ENCODE measurements around the gene TRIM4. TPM values are rescaled to one million over a fixed set of nuclear protein-coding genes. Genes with fewer than 3 reads are reported as not detected.

Gene TRIM4
- total RNA-seq, 2 donors from 2014 or later: 61.0 to 72.8 TPM

DNA sequence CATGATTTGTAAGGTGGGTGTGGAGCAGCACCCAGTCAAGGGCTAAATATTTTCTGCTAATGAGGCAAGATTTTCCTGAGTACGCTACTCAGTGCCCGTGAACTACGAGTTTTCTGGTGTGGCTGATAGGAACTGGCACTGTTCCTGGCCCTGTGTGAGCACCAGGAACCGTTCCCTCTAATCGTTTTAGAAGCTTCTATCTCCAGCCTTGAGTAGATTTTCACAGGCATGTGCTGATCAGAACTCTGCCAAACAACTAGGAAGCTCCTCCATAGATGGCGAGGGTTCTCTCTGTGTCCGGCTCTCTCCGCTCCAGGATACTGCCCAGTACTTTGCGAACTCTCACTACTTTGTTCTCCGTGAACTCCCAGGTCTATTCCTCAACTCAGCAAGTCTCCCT is 17.7 kb downstream of the TRIM4 start:
- no peaks in the 10 kb centered on the region for H3K27me3 ChIP-seq (replicated peaks; ENCODE audit: insufficient read depth)
- WGBS: 98% methylated on average over 10 of the region's 10 CpGs
- H3K4me1 ChIP-seq (replicated peaks): no peaks in the 10 kb centered on the region
- intact Hi-C loops (cut with DNase I): no loop called here
- H3K9me3 ChIP-seq: no peaks in the 10 kb centered on the region
- peaks cover 0 to 5% of the 10 kb centered on the region in 2 donors for H3K36me3 ChIP-seq
- no peak for DNase-seq (ENCODE audit: low spot score)
- TF ChIP-seq, protein P1, sequence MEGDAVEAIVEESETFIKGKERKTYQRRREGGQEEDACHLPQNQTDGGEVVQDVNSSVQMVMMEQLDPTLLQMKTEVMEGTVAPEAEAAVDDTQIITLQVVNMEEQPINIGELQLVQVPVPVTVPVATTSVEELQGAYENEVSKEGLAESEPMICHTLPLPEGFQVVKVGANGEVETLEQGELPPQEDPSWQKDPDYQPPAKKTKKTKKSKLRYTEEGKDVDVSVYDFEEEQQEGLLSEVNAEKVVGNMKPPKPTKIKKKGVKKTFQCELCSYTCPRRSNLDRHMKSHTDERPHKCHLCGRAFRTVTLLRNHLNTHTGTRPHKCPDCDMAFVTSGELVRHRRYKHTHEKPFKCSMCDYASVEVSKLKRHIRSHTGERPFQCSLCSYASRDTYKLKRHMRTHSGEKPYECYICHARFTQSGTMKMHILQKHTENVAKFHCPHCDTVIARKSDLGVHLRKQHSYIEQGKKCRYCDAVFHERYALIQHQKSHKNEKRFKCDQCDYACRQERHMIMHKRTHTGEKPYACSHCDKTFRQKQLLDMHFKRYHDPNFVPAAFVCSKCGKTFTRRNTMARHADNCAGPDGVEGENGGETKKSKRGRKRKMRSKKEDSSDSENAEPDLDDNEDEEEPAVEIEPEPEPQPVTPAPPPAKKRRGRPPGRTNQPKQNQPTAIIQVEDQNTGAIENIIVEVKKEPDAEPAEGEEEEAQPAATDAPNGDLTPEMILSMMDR (IDR thresholded peaks at IDR 0.05): no peak
- TF ChIP-seq POLR2A (IDR thresholded peaks at IDR 0.05) (no peak), POLR2AphosphoS5 (IDR thresholded peaks at IDR 0.05) (no peak)
- H3K27ac ChIP-seq: no peak overlapping the region
- H3K4me3 ChIP-seq: no peak overlapping the region

DNA sequence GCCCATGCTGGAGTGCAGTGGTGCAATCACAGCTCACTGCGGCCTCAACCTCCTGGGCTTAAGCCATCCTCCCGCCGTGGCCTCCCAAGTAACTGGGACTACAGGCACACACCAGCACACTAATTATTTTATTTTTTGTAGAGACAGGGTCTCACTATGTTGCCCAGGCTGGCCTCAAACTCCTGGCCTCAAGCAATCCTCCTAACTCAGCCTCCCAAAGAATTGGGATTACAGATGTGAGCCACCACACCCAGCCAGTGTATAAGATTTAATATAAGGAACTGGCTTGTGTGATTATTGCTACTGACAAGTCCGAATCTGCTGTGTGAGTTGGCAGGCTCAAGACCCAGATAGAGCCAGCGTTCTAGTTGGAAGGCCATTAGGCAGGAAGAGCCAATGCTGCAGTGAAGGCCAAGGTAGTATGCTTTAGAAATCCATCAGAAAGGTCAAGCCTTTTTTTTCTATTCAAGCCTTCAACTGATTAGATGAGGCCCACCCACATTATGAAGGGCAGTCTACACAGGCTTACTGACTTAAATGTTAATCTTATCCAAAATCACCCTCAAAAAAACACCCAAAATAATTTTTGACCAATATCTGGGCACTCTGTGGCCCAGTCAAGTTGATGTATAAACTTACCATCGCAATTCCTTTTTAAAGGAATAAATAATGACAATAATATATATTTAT is 19.4 kb downstream of the TRIM4 start:
- H3K36me3 ChIP-seq: peaks cover 0 to 5% of the 10 kb centered on the region in 2 donors
- H3K27me3 ChIP-seq (replicated peaks; ENCODE audit: insufficient read depth): no peaks in the 10 kb centered on the region
- H3K9me3 ChIP-seq: no peaks in the 10 kb centered on the region
- no peak for DNase-seq (ENCODE audit: low spot score)
- intact Hi-C loops (cut with DNase I): no loop called here
- H3K4me3 ChIP-seq: no peak overlapping the region
- TF ChIP-seq POLR2AphosphoS5 (IDR thresholded peaks at IDR 0.05): no peak
- TF ChIP-seq, protein P1 (IDR thresholded peaks at IDR 0.05): no peak
- TF ChIP-seq POLR2A (IDR thresholded peaks at IDR 0.05): no peak
- 99% methylated on average over 6 of the region's 6 CpGs for WGBS
- H3K27ac ChIP-seq: no peak overlapping the region
- H3K4me1 ChIP-seq (replicated peaks): no peaks in the 10 kb centered on the region

GRCh38 chr7:99898836-99899235 is 20.5 kb downstream of the TRIM4 start:
- H3K4me3 ChIP-seq: no peak overlapping the region
- no peaks in the 10 kb centered on the region for H3K27me3 ChIP-seq (replicated peaks; ENCODE audit: insufficient read depth)
- intact Hi-C loops (cut with DNase I): no loop called here
- no peak overlapping the region for H3K27ac ChIP-seq
- no peaks in the 10 kb centered on the region for H3K9me3 ChIP-seq
- DNase-seq (ENCODE audit: low spot score): no peak
- 39% methylated on average over 3 of the region's 3 CpGs for WGBS
- TF ChIP-seq POLR2AphosphoS5 (IDR thresholded peaks at IDR 0.05): no peak
- TF ChIP-seq, protein P1 (IDR thresholded peaks at IDR 0.05): no peak
- TF ChIP-seq POLR2A (IDR thresholded peaks at IDR 0.05): no peak
- no peaks in the 10 kb centered on the region for H3K4me1 ChIP-seq (replicated peaks)
- H3K36me3 ChIP-seq: peaks cover 0 to 5% of the 10 kb centered on the region in 2 donors

- WGBS: 96% methylated on average over 2 of the region's 2 CpGs
- no peak for DNase-seq (ENCODE audit: low spot score)
- TF ChIP-seq POLR2A (IDR thresholded peaks at IDR 0.05): no peak
- Histone ChIP-seq H3K4me3 (no peak overlapping the region), H3K27me3 (replicated peaks; ENCODE audit: insufficient read depth) (no peaks in the 10 kb centered on the region), H3K4me1 (replicated peaks) (no peaks in the 10 kb centered on the region), H3K36me3 (peaks cover 0 to 5% of the 10 kb centered on the region in 2 donors), H3K27ac (no peak overlapping the region), H3K9me3 (no peaks in the 10 kb centered on the region)
- intact Hi-C loops (cut with DNase I): no loop called here
Measured at GRCh38 chr7:99898023-99898357, 21.3 kb downstream of the TRIM4 start.

GRCh38 chr7:99897322-99898022 is 21.9 kb downstream of the TRIM4 start:
- Histone ChIP-seq H3K27ac (no peak overlapping the region), H3K36me3 (peaks cover 0 to 5% of the 10 kb centered on the region in 2 donors), H3K4me3 (no peak overlapping the region), H3K9me3 (no peaks in the 10 kb centered on the region), H3K27me3 (replicated peaks; ENCODE audit: insufficient read depth) (no peaks in the 10 kb centered on the region), H3K4me1 (replicated peaks) (no peaks in the 10 kb centered on the region)
- intact Hi-C loops (cut with DNase I): no loop called here
- TF ChIP-seq, protein P1 (IDR thresholded peaks at IDR 0.05): no peak
- no peak for TF ChIP-seq POLR2A (IDR thresholded peaks at IDR 0.05)
- TF ChIP-seq POLR2AphosphoS5 (IDR thresholded peaks at IDR 0.05): no peak
- no peak for DNase-seq (ENCODE audit: low spot score)
- WGBS: 83% methylated on average over 6 of the region's 6 CpGs

Data from prostate gland (tissue), 2 donors.